Peyer's patch (tissue), 4 donors: ENCODE results near the gene ZYX. TPM values are rescaled to one million over a fixed set of nuclear protein-coding genes. Genes with fewer than 3 reads are reported as not detected.
"Not testable (repeated sequence)": the region's sequence is repeated elsewhere in the genome, so short reads cannot be mapped to it uniquely, and the experiment has no call there.

Experiments
- DNase-seq, 3 donors: peaks; one replicate each; pipeline ENCODE4 v3.0.0-alpha.2; 2017 to 2019
- H3K27ac ChIP-seq, 4 donors: fragments of 200-600 bp; sonication (generic); one replicate each; pipeline ENCODE4 v1.5.1; 2016 to 2019
- H3K27me3 ChIP-seq, 2 donors: fragments of 200-600 bp; sonication (generic); one replicate each; pipeline ENCODE4 v1.5.1; 2019
- H3K36me3 ChIP-seq, 3 donors: fragments of 200-600 bp; sonication (generic); one replicate each; pipeline ENCODE4 v1.5.1; 2016 to 2019
- H3K4me1 ChIP-seq, 4 donors: fragments of 200-600 bp; sonication (generic); one replicate each; pipeline ENCODE4 v1.5.1; 2016 to 2019
- H3K4me3 ChIP-seq, 4 donors: fragments of 200-600 bp; sonication (generic); 1 replicate in 3 of 4; 2 replicates in 1 of 4; pipeline ENCODE4 v1.5.1; 2016 to 2019; ENCODE audit warnings: mild to moderate bottlenecking in 1 of 4
- H3K9me3 ChIP-seq, 4 donors: fragments of 200-600 bp; sonication (generic); one replicate each; pipeline ENCODE4 v1.5.1; 2016 to 2019; ENCODE audit warnings: mild to moderate bottlenecking in 1 of 4
- POLR2A ChIP-seq, 2 donors: fragments of 450-650 bp; IDR thresholded peaks; one replicate each; pipeline ENCODE4 v1.5.1; 2017; ENCODE audit warnings: antibody characterized with exemption in 2 of 2, mild to moderate bottlenecking in 2 of 2, moderate library complexity in 2 of 2
- total RNA-seq, 4 donors: library from RNA; depleted of rRNA; stranded (reverse); fragments of >200 nt; gene quantifications; one replicate each; pipeline ENCODE4 v1.1.0, GENCODE V29; 2016
- TF ChIP-seq, protein P1 (sequence below), 6 experiments: fragments of 450-650 bp in 4 of 6; fragments of 200-600 bp in 2 of 6; sonication (generic) in 1 of 6; IDR thresholded peaks; one replicate each; pipeline ENCODE4 v1.5.1; 2017 to 2019; ENCODE audit warnings: antibody characterized with exemption in 6 of 6, mild to moderate bottlenecking in 3 of 6, moderate library complexity in 1 of 6

ZYX gene
- total RNA-seq, 4 donors from 2014 or later = 47.0 to 88.0 (median 55.9) TPM

DNA sequence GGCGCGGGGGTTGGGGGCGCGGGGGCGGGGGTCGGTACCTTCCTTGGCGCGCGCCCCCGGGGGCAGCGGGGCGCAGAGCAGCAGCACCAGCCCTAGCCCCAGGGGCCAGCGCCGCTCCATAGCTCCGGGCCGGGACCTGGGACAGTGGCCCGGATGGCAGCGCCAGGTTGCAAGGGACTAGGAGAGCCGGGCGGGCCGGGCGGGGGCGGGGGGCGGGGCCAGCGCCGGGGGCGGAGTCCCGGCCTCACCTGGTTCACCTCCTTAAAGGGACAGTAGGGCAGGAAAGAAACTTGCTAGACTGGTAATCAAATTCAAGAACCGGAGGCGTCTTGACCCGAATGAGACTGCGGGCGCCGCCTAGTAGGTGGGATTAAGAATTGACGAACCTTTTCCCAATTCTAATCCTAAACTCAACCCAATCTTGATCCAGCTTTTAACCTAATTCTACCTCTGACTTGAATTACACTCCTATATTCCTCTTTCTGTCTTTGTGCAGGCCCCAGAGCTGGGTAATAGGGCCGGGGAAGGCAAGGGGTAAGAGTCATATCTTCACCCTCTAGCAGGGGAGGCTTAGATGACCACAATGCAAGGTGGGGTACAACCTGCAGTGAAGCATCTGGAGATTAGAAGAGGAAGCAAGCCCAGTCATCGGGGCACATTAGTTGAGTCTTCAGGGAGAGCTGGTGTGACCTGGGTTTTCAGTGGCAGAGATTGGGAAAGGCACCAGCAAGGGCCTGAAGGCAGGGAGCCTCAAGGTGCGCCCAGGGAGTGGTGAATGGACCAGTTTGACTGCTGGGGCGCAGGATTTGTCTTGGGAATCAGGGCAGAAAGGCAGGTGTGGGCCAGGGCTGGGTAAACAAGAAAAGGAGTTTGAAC, 27.8 kb downstream of the ZYX start, which contains the start of gene EPHA1:
EPHA1 (minus strand) TSS at position 171 of the 876 bp plus-strand sequence; CDS start at position 120, 51 bp downstream.
- peaks cover 0 to 44% (median 10%) of the 10 kb centered on the region in 4 donors for H3K4me1 ChIP-seq
- H3K27me3 ChIP-seq = no peaks in the 10 kb centered on the region
- H3K27ac ChIP-seq = peak within 1 kb of the TSS; percentile 59 to 78 (median 75)
- TF ChIP-seq, protein P1, sequence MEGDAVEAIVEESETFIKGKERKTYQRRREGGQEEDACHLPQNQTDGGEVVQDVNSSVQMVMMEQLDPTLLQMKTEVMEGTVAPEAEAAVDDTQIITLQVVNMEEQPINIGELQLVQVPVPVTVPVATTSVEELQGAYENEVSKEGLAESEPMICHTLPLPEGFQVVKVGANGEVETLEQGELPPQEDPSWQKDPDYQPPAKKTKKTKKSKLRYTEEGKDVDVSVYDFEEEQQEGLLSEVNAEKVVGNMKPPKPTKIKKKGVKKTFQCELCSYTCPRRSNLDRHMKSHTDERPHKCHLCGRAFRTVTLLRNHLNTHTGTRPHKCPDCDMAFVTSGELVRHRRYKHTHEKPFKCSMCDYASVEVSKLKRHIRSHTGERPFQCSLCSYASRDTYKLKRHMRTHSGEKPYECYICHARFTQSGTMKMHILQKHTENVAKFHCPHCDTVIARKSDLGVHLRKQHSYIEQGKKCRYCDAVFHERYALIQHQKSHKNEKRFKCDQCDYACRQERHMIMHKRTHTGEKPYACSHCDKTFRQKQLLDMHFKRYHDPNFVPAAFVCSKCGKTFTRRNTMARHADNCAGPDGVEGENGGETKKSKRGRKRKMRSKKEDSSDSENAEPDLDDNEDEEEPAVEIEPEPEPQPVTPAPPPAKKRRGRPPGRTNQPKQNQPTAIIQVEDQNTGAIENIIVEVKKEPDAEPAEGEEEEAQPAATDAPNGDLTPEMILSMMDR (IDR thresholded peaks at IDR 0.05) = peak; percentile 5 to 63 (median 52)
- no peak for TF ChIP-seq POLR2A (IDR thresholded peaks at IDR 0.05)
- no peaks in the 10 kb centered on the region for H3K36me3 ChIP-seq
- peak; percentile 61 to 91 (median 85) for DNase-seq
- H3K9me3 ChIP-seq = no peaks in the 10 kb centered on the region
- H3K4me3 ChIP-seq = peak within 1 kb of the TSS; percentile 49 to 76 (median 67)

DNA sequence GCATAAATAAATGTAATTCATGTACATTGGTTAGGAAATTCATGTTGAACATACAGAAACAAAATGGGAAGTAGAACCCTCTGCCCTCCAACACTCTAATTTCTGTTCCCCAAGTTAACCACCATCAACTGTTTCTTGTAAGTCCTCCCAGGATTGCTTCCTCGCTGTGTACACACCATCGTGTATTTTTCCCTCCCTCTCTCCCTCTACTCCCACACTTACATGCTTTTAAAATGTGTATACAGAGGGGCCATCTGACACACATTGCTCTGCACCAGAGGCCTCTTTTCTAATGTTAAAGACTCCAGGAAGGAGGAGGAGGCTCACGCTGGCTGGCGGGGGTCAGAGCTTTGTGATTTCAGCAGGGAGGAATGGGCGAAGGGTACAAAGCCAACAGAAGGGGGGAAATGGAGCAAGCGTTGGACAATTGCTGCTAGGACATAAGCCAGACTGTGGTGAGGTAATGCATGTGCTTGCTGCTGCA, 29.4 kb downstream of the ZYX start:
- H3K4me1 ChIP-seq = peaks cover 0 to 41% (median 10%) of the 10 kb centered on the region in 4 donors
- no peak overlapping the region for H3K4me3 ChIP-seq
- no peak for DNase-seq
- no peaks in the 10 kb centered on the region for H3K36me3 ChIP-seq
- H3K9me3 ChIP-seq = no peaks in the 10 kb centered on the region
- H3K27me3 ChIP-seq = no peaks in the 10 kb centered on the region
- TF ChIP-seq, protein P1 (IDR thresholded peaks at IDR 0.05) = no peak
- TF ChIP-seq POLR2A (IDR thresholded peaks at IDR 0.05) = no peak
- no peak overlapping the region for H3K27ac ChIP-seq

GRCh38 chr7:143411976-143412708, 31.0 kb downstream of the ZYX start:
- no peak for DNase-seq
- Histone ChIP-seq H3K27me3 (no peaks in the 10 kb centered on the region), H3K9me3 (no peaks in the 10 kb centered on the region), H3K27ac (no peak overlapping the region), H3K36me3 (no peaks in the 10 kb centered on the region), H3K4me3 (no peak overlapping the region), H3K4me1 (peaks cover 0 to 31% (median 9%) of the 10 kb centered on the region in 4 donors)
- no peak for TF ChIP-seq POLR2A (IDR thresholded peaks at IDR 0.05)
- TF ChIP-seq, protein P1 (IDR thresholded peaks at IDR 0.05) = no peak

DNA sequence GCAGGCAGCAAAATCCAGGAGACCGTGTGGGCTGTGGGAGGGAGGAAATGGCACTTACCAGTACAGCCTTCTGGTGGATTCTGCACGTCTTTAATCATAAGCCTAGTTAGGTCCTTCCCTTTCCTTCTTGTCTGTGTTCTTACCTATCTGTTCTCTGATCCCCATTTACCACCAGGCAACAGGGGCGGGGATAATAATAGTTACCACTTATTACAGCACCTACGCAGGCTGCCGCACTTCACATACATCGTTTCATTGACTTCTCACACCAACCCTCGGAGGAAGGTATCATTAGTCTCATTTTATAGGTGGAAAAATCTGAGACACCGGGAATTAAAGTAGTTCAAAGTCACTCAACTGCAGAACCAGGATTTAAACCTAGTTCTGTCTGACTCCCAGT, 32.0 kb downstream of the ZYX start:
- Histone ChIP-seq H3K4me1 (peaks cover 0 to 24% (median 6%) of the 10 kb centered on the region in 4 donors), H3K27ac (no peak overlapping the region), H3K36me3 (no peaks in the 10 kb centered on the region), H3K4me3 (no peak overlapping the region), H3K9me3 (no peaks in the 10 kb centered on the region), H3K27me3 (no peaks in the 10 kb centered on the region)
- TF ChIP-seq POLR2A (IDR thresholded peaks at IDR 0.05) = no peak
- TF ChIP-seq, protein P1 (IDR thresholded peaks at IDR 0.05) = no peak
- no peak for DNase-seq

- not testable (repeated sequence) for H3K4me3 ChIP-seq, H3K27me3 ChIP-seq, DNase-seq, H3K36me3 ChIP-seq, H3K9me3 ChIP-seq, H3K27ac ChIP-seq
- peaks cover 0 to 11% (median 0%) of the 10 kb centered on the region in 4 donors for H3K4me1 ChIP-seq
Measured at GRCh38 chr7:143415209-143415608, 34.1 kb downstream of the ZYX start.
